Germinal center (tissue), 1 donor: ENCODE measurements around the gene ANXA8.
"Not testable (repeated sequence)": the region's sequence is repeated elsewhere in the genome, so short reads cannot be mapped to it uniquely, and the experiment has no call there.

Source experiments
- DNase-seq: peaks from one replicate; pipeline ENCODE4 v3.0.0; 2012; ENCODE audit warnings: mixed read lengths, low spot score

Gene ANXA8

GRCh38 chr10:47462577-47463358 lies 21.1 kb downstream of the ANXA8 start:
- DNase-seq, result not testable (repeated sequence)

DNA sequence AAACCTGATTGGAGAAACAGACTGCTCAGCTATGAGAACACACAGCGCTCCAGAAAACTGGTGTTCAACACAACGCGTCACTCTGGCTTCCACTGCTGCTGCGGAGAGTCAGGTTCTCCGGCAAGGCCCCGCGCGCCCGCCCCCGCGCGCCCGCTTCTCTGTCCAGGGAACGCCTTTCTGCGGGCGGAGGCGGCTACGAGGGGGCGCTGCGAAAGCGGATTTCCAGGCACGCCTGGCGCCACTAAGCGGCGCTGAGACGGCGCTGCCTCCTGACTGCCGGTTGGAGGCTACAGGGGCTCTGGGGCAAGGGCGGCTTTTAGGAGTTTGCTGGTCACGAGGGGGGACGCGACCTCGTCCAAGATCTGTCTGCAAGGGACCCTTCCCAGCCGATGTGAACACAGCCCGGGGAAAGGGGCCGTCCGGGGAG lies 22.6 kb downstream of the ANXA8 start:
- DNase-seq, result not testable (repeated sequence)

GRCh38 chr10:47458466-47459154 lies 25.3 kb downstream of the ANXA8 start:
- DNase-seq, result no peak

DNA sequence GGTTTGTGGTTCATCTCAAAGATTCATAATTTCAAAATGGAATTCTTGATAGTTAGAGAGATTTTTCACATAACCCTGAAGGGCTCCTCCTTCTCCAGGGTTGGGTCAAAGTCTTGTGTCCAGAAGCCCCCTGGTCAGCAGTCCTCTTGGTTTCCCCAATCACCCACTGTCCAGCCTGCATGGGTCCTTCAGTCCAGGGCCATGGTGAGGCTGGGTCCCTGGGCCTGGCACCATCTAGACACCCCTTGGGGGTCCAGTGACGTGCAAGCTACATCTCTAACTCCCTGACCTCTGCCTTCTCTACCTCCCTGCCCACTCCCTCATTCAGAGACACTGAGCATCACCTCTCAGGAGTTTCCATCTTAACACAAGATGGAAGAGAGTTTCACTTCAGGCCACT lies 26.1 kb downstream of the ANXA8 start:
- DNase-seq, result no peak

- DNase-seq, result no peak
Measured at GRCh38 chr10:47457528-47457820, 26.4 kb downstream of the ANXA8 start.

DNA sequence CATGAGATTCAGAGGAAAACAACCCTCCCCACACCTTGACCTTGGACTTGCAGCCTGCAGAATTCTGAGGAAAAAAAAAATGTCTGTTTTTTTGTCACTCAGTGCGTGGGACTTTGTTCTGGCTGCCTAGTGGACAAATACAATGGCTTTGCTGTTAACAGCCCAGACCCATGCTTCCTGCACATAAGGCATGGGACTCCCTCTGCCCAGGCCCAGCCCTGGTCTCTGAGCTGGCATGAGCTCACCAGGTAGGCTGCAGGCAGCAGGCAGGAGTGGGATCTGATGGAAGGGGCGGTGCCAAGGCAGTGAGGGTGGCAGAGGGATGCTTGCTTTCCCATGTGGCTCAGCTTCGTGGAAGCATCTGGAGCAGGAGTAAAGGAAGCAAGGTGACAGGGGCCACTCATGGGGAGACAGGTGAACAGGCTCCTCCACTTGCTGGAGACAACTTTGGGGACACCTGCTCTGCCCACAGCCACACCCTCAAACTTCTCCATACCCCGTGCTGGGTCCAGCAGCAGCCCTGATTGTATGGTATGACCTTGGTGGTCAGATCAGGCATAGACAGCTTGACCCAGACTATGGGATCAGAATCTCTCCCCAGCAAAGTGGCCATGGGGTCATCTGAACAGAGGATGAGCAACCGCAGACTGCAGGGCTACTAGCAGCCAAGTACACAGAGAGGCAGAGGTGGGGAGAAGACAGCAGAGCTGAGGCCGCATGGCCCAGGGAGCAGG lies 27.0 kb downstream of the ANXA8 start:
- DNase-seq, result no peak

GRCh38 chr10:47456079-47456785 lies 27.7 kb downstream of the ANXA8 start:
- DNase-seq, result no peak

- DNase-seq, result not testable (repeated sequence)
Measured at GRCh38 chr10:47455350-47456078, 28.4 kb downstream of the ANXA8 start.

GRCh38 chr10:47454780-47455058 lies 29.2 kb downstream of the ANXA8 start:
- no peak for DNase-seq

DNA sequence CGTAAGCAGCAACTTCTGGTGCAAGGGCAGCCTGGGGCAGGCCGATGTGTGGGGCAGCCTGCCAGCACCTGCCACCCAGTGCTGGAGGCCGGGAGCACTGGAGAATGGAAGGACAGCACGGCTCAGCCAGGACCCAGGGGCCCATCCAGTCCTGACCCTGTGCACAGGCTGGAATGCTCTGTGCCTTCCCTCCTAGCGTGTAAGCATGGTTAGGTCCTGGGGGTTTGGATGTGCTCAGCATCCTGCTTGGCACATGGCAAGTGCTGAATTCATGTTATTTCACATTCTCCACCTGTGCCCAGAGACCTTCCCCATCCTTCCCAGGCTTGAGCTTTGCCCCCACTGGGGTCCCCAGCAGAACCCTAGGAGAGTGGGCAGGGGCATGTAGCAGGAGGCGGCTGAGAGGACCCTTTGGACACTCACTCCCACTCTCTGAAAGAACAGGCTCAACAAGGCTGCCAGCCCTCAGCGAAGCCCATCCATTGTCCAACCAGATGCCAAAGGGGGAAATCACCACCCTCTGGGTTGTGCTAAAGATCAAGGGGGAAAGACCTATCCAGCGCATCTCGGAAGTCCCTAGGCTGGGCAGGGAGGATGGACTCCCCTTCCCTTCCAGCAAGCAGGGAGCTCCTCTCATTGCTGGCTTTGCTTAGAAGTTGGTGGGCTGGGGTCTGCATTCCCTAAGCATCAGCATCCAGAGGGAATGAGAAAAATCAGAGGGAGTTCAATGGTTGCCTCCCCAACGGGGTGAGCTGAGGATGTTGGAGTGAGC lies 29.7 kb downstream of the ANXA8 start:
- DNase-seq, result no peak

DNA sequence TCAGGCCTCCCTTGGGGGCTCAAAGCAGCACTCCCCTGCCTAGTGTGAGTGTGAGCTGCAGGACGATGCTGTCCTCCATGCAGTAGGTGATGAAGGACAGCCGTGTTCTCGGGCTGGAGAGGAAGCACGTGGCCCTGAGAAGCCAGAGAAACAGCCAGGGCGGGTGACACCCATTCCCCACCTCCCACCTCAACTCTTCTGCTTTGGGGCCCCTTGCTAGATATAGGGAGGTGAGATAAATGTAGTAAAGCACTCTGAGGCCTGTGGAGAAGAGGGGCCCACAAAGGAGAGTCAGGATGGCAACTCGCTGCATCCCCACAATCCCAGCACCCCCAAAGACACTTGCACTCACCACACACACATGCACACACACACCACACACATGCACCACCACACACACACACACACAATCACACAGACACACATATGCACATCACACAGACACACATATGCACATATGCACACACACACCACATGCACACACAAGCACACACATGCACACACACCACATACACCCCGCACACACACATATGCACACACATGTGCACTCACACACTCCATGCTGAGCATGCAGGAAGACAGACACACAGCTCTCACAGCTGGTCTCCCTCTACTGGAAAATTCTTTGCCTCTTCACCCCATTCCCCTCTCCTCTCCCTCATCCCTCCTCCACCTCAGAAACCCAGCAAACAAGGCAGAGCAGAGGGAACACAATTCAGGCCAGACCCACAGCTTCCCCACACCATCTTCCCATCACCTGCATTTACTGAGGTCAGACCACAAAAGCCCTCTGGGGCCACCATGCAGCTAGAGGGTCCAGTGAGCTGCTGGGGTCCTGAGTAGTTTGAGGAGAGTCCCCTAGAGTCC lies 30.5 kb downstream of the ANXA8 start:
- no peak for DNase-seq

GRCh38 chr10:47452495-47453140 lies 31.3 kb downstream of the ANXA8 start:
- DNase-seq, result no peak

DNA sequence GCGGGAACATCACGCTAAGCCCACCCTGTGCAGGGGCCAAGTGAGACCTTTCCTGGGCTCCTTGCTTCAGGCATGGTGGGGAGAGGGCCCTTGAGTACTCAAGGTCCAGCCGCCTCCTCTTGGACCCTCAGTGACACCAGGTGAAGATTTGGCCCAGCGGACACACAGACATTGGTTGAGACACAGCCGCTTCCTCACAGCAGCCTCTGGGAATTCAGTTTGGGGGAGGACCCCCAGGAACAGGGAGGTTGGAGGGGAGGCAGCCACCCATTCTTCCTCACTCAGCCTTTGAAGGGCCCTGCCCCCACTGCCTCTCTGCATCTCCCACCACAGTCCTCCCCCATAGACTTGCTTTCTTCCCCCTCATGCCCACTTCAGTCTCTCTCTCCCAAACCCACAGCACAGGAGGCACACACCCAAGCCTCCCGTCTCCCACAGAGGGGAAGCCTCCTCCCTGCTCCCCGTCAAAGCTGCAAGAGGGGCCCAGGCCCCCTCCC lies 31.9 kb downstream of the ANXA8 start:
- no peak for DNase-seq

GRCh38 chr10:47451273-47451997 lies 32.5 kb downstream of the ANXA8 start:
- no peak for DNase-seq

DNA sequence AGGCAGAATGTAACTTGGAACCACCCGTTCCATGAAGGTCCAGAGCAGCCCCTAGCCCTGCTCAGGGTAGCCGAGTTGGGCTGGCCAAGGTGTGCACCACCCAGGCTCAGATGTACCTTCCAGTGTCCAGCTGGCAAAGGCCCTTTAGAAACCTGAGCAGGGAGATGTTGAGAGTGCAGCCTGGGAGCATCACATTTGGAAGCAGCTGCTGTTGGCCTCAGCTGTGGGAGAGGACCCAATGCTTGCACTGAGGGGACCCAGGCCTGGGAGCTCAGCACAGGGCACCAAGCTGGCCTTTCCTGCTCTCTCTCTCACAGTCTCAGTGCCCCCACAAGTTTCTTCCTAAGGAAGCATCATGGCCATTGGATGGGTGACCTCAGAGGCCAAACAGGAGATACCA lies 33.5 kb downstream of the ANXA8 start:
- DNase-seq, result no peak

- DNase-seq, result no peak
Measured at GRCh38 chr10:47449979-47450378, 33.9 kb downstream of the ANXA8 start.

GRCh38 chr10:47449102-47449978 lies 34.6 kb downstream of the ANXA8 start:
- no peak for DNase-seq

GRCh38 chr10:47447705-47448104 lies 36.2 kb downstream of the ANXA8 start:
- no peak for DNase-seq
